ENCODE results near the gene ATG10. TPM values are rescaled to one million over a fixed set of nuclear protein-coding genes. Genes with fewer than 3 reads are reported as not detected.

Gene ATG10
- total RNA-seq, 1 experiment from 2014 or later, result 10.0 TPM

GRCh38 chr5:82283893-82284292, 312.1 kb downstream of the ATG10 start:
- no peaks in the 10 kb centered on the region for H3K27me3 Mint-ChIP-seq (ENCODE audit: unreplicated experiment)
- intact Hi-C loops (cut with micrococcal nuclease; ENCODE audit: unreplicated experiment), result no loop called here
- no peak for DNase-seq
- CTCF ChIA-PET, result no interaction called here
- H3K4me3 Mint-ChIP-seq (ENCODE audit: low read depth, unreplicated experiment), result no peak overlapping the region
- H3K4me1 Mint-ChIP-seq (ENCODE audit: low read depth, unreplicated experiment), result peaks cover 20% of the 10 kb centered on the region
- no peaks in the 10 kb centered on the region for H3K9me3 Mint-ChIP-seq (ENCODE audit: low read depth, unreplicated experiment)
- TF ChIP-seq CTCF (IDR thresholded peaks at IDR 0.05; ENCODE audit: unreplicated experiment), result no peak
- peaks cover 6% of the 10 kb centered on the region for H3K36me3 Mint-ChIP-seq (ENCODE audit: insufficient read depth, unreplicated experiment)
- no TSS peak for BruUV-seq (replicated peaks)
- no peak overlapping the region for H3K27ac Mint-ChIP-seq (ENCODE audit: unreplicated experiment)

- Mint-ChIP-seq H3K9me3 (ENCODE audit: low read depth, unreplicated experiment) (no peaks in the 10 kb centered on the region), H3K27me3 (ENCODE audit: unreplicated experiment) (no peaks in the 10 kb centered on the region), H3K36me3 (ENCODE audit: insufficient read depth, unreplicated experiment) (no peaks in the 10 kb centered on the region), H3K4me3 (ENCODE audit: low read depth, unreplicated experiment) (no peak overlapping the region), H3K27ac (ENCODE audit: unreplicated experiment) (no peak overlapping the region), H3K4me1 (ENCODE audit: low read depth, unreplicated experiment) (peaks cover 9% of the 10 kb centered on the region)
- no peak for DNase-seq
- no TSS peak for BruUV-seq (replicated peaks)
- TF ChIP-seq CTCF (IDR thresholded peaks at IDR 0.05; ENCODE audit: unreplicated experiment), result no peak
- CTCF ChIA-PET, result no interaction called here
- intact Hi-C loops (cut with micrococcal nuclease; ENCODE audit: unreplicated experiment), result no loop called here
Measured at GRCh38 chr5:82285206-82285605, 313.4 kb downstream of the ATG10 start.

GRCh38 chr5:82287625-82288024, 315.8 kb downstream of the ATG10 start:
- H3K4me1 Mint-ChIP-seq (ENCODE audit: low read depth, unreplicated experiment), result no peaks in the 10 kb centered on the region
- no peaks in the 10 kb centered on the region for H3K9me3 Mint-ChIP-seq (ENCODE audit: low read depth, unreplicated experiment)

GRCh38 chr5:82290005-82290404, 318.2 kb downstream of the ATG10 start:
- TF ChIP-seq CTCF (IDR thresholded peaks at IDR 0.05; ENCODE audit: unreplicated experiment), result no peak
- Mint-ChIP-seq H3K4me1 (ENCODE audit: low read depth, unreplicated experiment) (no peaks in the 10 kb centered on the region), H3K9me3 (ENCODE audit: low read depth, unreplicated experiment) (no peaks in the 10 kb centered on the region), H3K4me3 (ENCODE audit: low read depth, unreplicated experiment) (no peak overlapping the region), H3K36me3 (ENCODE audit: insufficient read depth, unreplicated experiment) (no peaks in the 10 kb centered on the region), H3K27me3 (ENCODE audit: unreplicated experiment) (no peaks in the 10 kb centered on the region), H3K27ac (ENCODE audit: unreplicated experiment) (no peak overlapping the region)
- CTCF ChIA-PET, result no interaction called here
- no peak for DNase-seq
- intact Hi-C loops (cut with micrococcal nuclease; ENCODE audit: unreplicated experiment), result no loop called here
- BruUV-seq (replicated peaks), result no TSS peak

More at GRCh38 chr5:82287625-82288024, 315.8 kb downstream of the ATG10 start:
- DNase-seq, result no peak
- H3K27ac Mint-ChIP-seq (ENCODE audit: unreplicated experiment), result no peak overlapping the region
- H3K27me3 Mint-ChIP-seq (ENCODE audit: unreplicated experiment), result no peaks in the 10 kb centered on the region
- intact Hi-C loops (cut with micrococcal nuclease; ENCODE audit: unreplicated experiment), result no loop called here
- CTCF ChIA-PET, result no interaction called here
- no peak overlapping the region for H3K4me3 Mint-ChIP-seq (ENCODE audit: low read depth, unreplicated experiment)
- no peak for TF ChIP-seq CTCF (IDR thresholded peaks at IDR 0.05; ENCODE audit: unreplicated experiment)
- no peaks in the 10 kb centered on the region for H3K36me3 Mint-ChIP-seq (ENCODE audit: insufficient read depth, unreplicated experiment)
- BruUV-seq (replicated peaks), result no TSS peak
